HG03354 (cell line): Measurements from ENCODE around the gene LCE3D.
"Not testable (repeated sequence)": the region's sequence is repeated elsewhere in the genome, so short reads cannot be mapped to it uniquely, and the experiment has no call there.

Source experiments
- ATAC-seq: cut with Tn5 transposase; IDR thresholded peaks from one replicate; pipeline ENCODE4 v1.9.1; 2021; ENCODE audit warnings: mild to moderate bottlenecking; ENCODE audit not compliant: unreplicated experiment, poor library complexity, severe bottlenecking

Gene LCE3D

GRCh38 chr1:152580433-152580832 lies at the start of gene LCE3D:
TSS of gene LCE3D (minus strand) at chr1:152580516. CDS start at chr1:152579936, 580 bp downstream.
- no peak for ATAC-seq

- ATAC-seq: no peak
Observed at GRCh38 chr1:152626744-152627143, 46.4 kb upstream of the LCE3D start.

- no peak for ATAC-seq
Observed at GRCh38 chr1:152623203-152623844, 43.0 kb upstream of the LCE3D start.

- ATAC-seq: no peak
Observed at GRCh38 chr1:152622803-152623202, 42.5 kb upstream of the LCE3D start, which contains the start of gene LCE3A. TSS of gene LCE3A (minus strand) at chr1:152623103. CDS start at chr1:152623103, 0 bp downstream.

GRCh38 chr1:152621993-152622392 lies 41.7 kb upstream of the LCE3D start:
- ATAC-seq: no peak

GRCh38 chr1:152613511-152613910 lies 33.2 kb upstream of the LCE3D start, which contains the start of gene LCE3B:
TSS of gene LCE3B (plus strand) at chr1:152613811. CDS start at chr1:152613811, 0 bp downstream.
- ATAC-seq: no peak

- ATAC-seq: no peak
Observed at GRCh38 chr1:152599934-152600333, 19.6 kb upstream of the LCE3D start, which contains the start of gene LCE3C. TSS of gene LCE3C (plus strand) at chr1:152600234. CDS start at chr1:152600732, 498 bp downstream.

GRCh38 chr1:152596986-152597385 lies 16.7 kb upstream of the LCE3D start:
- ATAC-seq: no peak

- ATAC-seq: no peak
Observed at GRCh38 chr1:152585586-152585985, 5.3 kb upstream of the LCE3D start.

GRCh38 chr1:152582647-152583046 lies 2.3 kb upstream of the LCE3D start:
- ATAC-seq: no peak

GRCh38 chr1:152579526-152579925 lies 790 bp downstream of the LCE3D start:
- not testable (repeated sequence) for ATAC-seq

GRCh38 chr1:152577168-152577567 lies 3.1 kb downstream of the LCE3D start:
- no peak for ATAC-seq

- ATAC-seq: no peak
Observed at GRCh38 chr1:152566681-152567080, 13.6 kb downstream of the LCE3D start, which contains the start of gene LCE3E. TSS of gene LCE3E (minus strand) at chr1:152566780. CDS start at chr1:152566208, 572 bp downstream.

- ATAC-seq: no peak
Observed at GRCh38 chr1:152565535-152566215, 14.6 kb downstream of the LCE3D start.

GRCh38 chr1:152565115-152565514 lies 15.2 kb downstream of the LCE3D start:
- no peak for ATAC-seq

GRCh38 chr1:152548358-152548757 lies 32.0 kb downstream of the LCE3D start:
- not testable (repeated sequence) for ATAC-seq

- no peak for ATAC-seq
Observed at GRCh38 chr1:152546704-152547103, 33.6 kb downstream of the LCE3D start.

- no peak for ATAC-seq
Observed at GRCh38 chr1:152543820-152544219, 36.5 kb downstream of the LCE3D start.

- ATAC-seq: no peak
Observed at GRCh38 chr1:152539901-152540300, 40.4 kb downstream of the LCE3D start.

- no peak for ATAC-seq
Observed at GRCh38 chr1:152537496-152537895, 42.8 kb downstream of the LCE3D start.

- no peak for ATAC-seq
Observed at GRCh38 chr1:152535774-152536173, 44.5 kb downstream of the LCE3D start.
